Thoracic aorta (tissue), 2 donors: ENCODE measurements around the gene CTNNA2. TPM values are rescaled to one million over a fixed set of nuclear protein-coding genes. Genes with fewer than 3 reads are reported as not detected.

Experiments used
- ATAC-seq: fragments of 150-250 bp; one replicate; pipeline ENCODE4 v1.8.0; 2017; ENCODE audit warnings: low read depth; ENCODE audit not compliant: insufficient number of reproducible peaks, low FRiP score
- DNase-seq: peaks from one replicate; pipeline ENCODE4 v3.0.0-alpha.2; 2020; ENCODE audit warnings: low spot score
- H3K27ac ChIP-seq, 2 donors: fragments of 200-600 bp; sonication (generic); 1 replicate in 1 of 2; 2 replicates in 1 of 2; pipeline ENCODE4 v1.5.1; 2016; ENCODE audit warnings: mild to moderate bottlenecking in 2 of 2, moderate library complexity in 2 of 2
- H3K27me3 ChIP-seq: fragments of 200-600 bp; sonication (generic); replicated peaks from 2 replicates; pipeline ENCODE4 v1.6.0; 2016; ENCODE audit warnings: mild to moderate bottlenecking; ENCODE audit not compliant: insufficient read depth
- H3K36me3 ChIP-seq: fragments of 200-600 bp; sonication (generic); one replicate; pipeline ENCODE4 v1.5.1; 2016
- H3K4me1 ChIP-seq, 2 donors: fragments of 200-600 bp; sonication (generic); 1 replicate in 1 of 2; 2 replicates in 1 of 2; pipeline versions ENCODE4 v1.5.1 to v1.6.0; 2016; ENCODE audit warnings: low read depth in 2 of 2, mild to moderate bottlenecking in 1 of 2; ENCODE audit not compliant: control insufficient read depth in 1 of 2
- H3K4me3 ChIP-seq: fragments of 200-600 bp; sonication (generic); 2 replicates; pipeline ENCODE4 v1.5.1; 2016; ENCODE audit warnings: mild to moderate bottlenecking
- H3K9me3 ChIP-seq: fragments of 200-600 bp; sonication (generic); 2 replicates; pipeline ENCODE4 v1.5.1; 2016
- total RNA-seq, 2 donors: library from RNA; depleted of rRNA; stranded (reverse); fragments of >200 nt; gene quantifications; one replicate each; pipeline versions ENCODE4 v1.1.0 to v1.2.3, GENCODE V29; 2016
- TF ChIP-seq, protein P1 (sequence below): fragments of 200-600 bp; sonication (generic); IDR thresholded peaks from one replicate; pipeline ENCODE4 v1.5.1; 2019; ENCODE audit warnings: antibody characterized with exemption

Gene CTNNA2
- total RNA-seq, 2 donors from 2014 or later: not detected

DNA sequence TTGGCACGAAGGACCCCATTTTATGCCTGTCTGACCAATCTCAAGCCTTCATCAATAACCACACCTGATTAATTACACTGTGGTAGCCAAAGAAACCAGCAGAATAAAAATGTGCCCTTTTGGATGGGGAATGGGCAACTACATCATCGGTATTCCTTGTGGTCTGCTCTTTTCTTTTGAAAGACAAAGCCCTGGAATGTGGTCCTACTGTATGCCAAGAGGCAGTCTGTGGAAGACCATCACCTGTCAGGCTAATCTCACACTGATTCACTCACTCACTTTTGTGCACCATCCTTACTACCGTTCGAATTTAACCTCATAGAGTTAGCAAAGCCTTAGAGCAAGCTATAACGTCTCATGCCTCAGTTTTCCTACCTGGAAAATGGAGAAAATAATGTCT, 1066.9 kb downstream of the CTNNA2 start:
- Histone ChIP-seq H3K4me3 (no peak overlapping the region), H3K27ac (no peak overlapping the region), H3K36me3 (no peaks in the 10 kb centered on the region), H3K27me3 (no peaks in the 10 kb centered on the region), H3K9me3 (no peaks in the 10 kb centered on the region), H3K4me1 (no peaks in the 10 kb centered on the region)
- ATAC-seq (no peak), DNase-seq (no peak)
- TF ChIP-seq, protein P1, sequence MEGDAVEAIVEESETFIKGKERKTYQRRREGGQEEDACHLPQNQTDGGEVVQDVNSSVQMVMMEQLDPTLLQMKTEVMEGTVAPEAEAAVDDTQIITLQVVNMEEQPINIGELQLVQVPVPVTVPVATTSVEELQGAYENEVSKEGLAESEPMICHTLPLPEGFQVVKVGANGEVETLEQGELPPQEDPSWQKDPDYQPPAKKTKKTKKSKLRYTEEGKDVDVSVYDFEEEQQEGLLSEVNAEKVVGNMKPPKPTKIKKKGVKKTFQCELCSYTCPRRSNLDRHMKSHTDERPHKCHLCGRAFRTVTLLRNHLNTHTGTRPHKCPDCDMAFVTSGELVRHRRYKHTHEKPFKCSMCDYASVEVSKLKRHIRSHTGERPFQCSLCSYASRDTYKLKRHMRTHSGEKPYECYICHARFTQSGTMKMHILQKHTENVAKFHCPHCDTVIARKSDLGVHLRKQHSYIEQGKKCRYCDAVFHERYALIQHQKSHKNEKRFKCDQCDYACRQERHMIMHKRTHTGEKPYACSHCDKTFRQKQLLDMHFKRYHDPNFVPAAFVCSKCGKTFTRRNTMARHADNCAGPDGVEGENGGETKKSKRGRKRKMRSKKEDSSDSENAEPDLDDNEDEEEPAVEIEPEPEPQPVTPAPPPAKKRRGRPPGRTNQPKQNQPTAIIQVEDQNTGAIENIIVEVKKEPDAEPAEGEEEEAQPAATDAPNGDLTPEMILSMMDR: no peak

DNA sequence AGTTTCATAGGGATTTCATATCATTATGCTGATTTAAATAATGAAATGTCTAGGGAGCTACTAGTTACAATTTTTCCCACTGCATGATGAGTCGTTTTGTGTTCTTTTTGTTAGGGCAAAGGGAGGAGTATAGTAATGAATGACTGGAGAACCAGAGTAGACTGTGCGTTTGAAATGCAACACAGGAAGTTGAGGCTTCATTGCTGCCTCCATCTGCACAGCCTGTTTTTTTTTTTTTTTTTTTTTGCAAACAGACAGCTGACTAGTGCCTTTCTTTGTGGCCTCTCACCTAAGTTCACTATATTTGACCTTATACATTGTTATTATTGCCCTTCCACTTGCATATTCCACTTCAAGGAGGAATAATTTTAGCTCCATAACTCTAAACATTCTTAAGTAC, 1078.4 kb downstream of the CTNNA2 start:
- DNase-seq (no peak), ATAC-seq (no peak)
- Histone ChIP-seq H3K27me3 (no peaks in the 10 kb centered on the region), H3K36me3 (no peaks in the 10 kb centered on the region), H3K27ac (no peak overlapping the region), H3K4me3 (no peak overlapping the region), H3K9me3 (peaks cover 5% of the 10 kb centered on the region), H3K4me1 (no peaks in the 10 kb centered on the region)
- TF ChIP-seq, protein P1: no peak

DNA sequence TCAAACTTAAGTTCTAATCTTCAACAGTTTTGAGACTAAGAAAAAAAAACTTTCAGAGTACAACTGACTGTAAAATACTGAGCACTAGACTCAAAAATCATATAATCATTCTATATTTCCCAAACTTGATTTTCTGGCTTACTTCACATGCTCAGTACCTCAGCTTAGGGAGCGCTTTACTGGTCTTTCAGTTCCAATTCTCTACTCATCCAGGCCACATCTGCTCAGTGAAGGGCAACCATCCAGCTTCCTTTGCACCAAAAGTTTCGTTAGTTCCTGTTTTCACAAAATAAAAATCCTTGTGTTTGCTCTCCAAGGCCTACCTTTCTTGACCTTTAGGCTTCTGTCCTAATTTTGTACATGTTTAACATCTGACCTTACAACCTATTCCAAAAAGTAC, 1079.3 kb downstream of the CTNNA2 start:
- TF ChIP-seq, protein P1: no peak
- H3K27ac ChIP-seq: no peak overlapping the region
- no peaks in the 10 kb centered on the region for H3K4me1 ChIP-seq
- no peaks in the 10 kb centered on the region for H3K36me3 ChIP-seq
- no peaks in the 10 kb centered on the region for H3K27me3 ChIP-seq
- no peak overlapping the region for H3K4me3 ChIP-seq
- DNase-seq (no peak), ATAC-seq (no peak)
- H3K9me3 ChIP-seq: peaks cover 5% of the 10 kb centered on the region

DNA sequence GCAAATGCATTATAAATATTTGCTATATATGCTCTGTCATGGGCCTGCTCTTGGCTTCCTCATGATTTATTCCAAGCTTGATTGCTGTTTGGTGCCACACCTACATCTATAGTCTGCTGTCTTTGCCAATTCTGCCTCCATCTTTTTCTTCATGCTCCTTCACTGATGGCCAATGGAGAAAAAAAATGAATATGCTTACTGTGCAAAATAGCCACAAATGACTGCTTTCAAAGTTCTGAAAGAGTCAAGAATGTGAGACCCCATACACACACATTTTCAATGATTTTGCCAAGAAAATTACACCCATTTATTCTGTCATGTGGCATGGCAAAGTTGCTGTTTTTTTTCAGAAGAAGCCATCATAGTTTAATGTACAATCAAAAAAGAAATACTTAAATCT, 1097.3 kb downstream of the CTNNA2 start:
- DNase-seq (no peak), ATAC-seq (no peak)
- Histone ChIP-seq H3K4me1 (no peaks in the 10 kb centered on the region), H3K9me3 (no peaks in the 10 kb centered on the region), H3K4me3 (no peak overlapping the region), H3K27ac (no peak overlapping the region), H3K36me3 (no peaks in the 10 kb centered on the region), H3K27me3 (no peaks in the 10 kb centered on the region)
- TF ChIP-seq, protein P1: no peak

DNA sequence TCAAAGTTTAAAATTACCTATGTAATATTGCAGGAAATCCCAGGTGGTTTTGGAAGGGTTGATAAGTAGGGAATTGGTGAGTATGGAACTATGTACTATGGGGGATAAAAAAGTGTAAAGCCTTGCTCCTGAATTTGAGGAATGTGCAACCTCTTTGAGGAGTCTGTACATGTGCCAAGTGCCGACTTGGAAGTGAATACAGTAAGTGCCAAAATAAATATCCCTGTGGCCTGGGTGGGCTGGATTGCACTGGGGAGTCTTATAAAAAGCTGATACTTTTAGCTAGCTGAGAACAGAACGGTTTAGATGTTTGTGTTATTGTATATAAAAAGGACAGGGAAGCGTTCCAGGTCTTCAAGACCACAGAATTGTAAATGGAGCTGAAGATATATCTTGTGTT, 1108.8 kb downstream of the CTNNA2 start:
- Histone ChIP-seq H3K4me1 (no peaks in the 10 kb centered on the region), H3K36me3 (no peaks in the 10 kb centered on the region), H3K27ac (no peak overlapping the region), H3K4me3 (no peak overlapping the region), H3K27me3 (no peaks in the 10 kb centered on the region), H3K9me3 (no peaks in the 10 kb centered on the region)
- TF ChIP-seq, protein P1: no peak
- DNase-seq (no peak), ATAC-seq (no peak)
